Activated T-helper 17 cell treated with anti-CD3 and anti-CD28 coated beads, Interleukin-2, amount 50 U/mL, for 72 hours (primary cell): Measurements from ENCODE around the gene SESN1. TPM values are rescaled to one million over a fixed set of nuclear protein-coding genes. Genes with fewer than 3 reads are reported as not detected.
A peak's percentile ranks its signal among the peaks of the same experiment; 100 is the strongest.

Experiments used
- ATAC-seq: fragments of 150-1000 bp; cut with Tn5 transposase; replicated peaks from 2 replicates; pipeline ENCODE4 v1.10.0; 2021; ENCODE audit warnings: mild to moderate bottlenecking, moderate library complexity
- H3K27ac Mint-ChIP-seq: one replicate; pipeline ENCODE4 v1.8.0; 2022; ENCODE audit warnings: mixed read lengths
- H3K27me3 Mint-ChIP-seq: one replicate; pipeline ENCODE4 v1.8.0; 2022; ENCODE audit warnings: mixed read lengths
- H3K36me3 Mint-ChIP-seq: one replicate; pipeline ENCODE4 v1.8.0; 2022; ENCODE audit warnings: low read depth, mild to moderate bottlenecking, mixed read lengths
- H3K4me1 Mint-ChIP-seq: one replicate; pipeline ENCODE4 v1.8.0; 2022; ENCODE audit warnings: mixed read lengths
- H3K4me3 Mint-ChIP-seq: one replicate; pipeline ENCODE4 v1.8.0; 2022; ENCODE audit warnings: mild to moderate bottlenecking, mixed read lengths
- H3K9me3 Mint-ChIP-seq: one replicate; pipeline ENCODE4 v1.8.0; 2022; ENCODE audit warnings: mixed read lengths
- total RNA-seq, 2 donors: library from RNA; stranded (reverse); gene quantifications; one replicate each; pipeline ENCODE4 v1.2.3, GENCODE V29; 2022

Gene SESN1
- total RNA-seq, 2 donors from 2014 or later: 9.8 to 23.0 TPM

- no peaks in the 10 kb centered on the region for H3K27me3 Mint-ChIP-seq
- H3K4me3 Mint-ChIP-seq: peak overlapping the region; percentile 50
- peak; percentile 65 for ATAC-seq
- peak overlapping the region; percentile 4 for H3K27ac Mint-ChIP-seq
- no peaks in the 10 kb centered on the region for H3K36me3 Mint-ChIP-seq
- no peaks in the 10 kb centered on the region for H3K9me3 Mint-ChIP-seq
- H3K4me1 Mint-ChIP-seq: peaks cover 15% of the 10 kb centered on the region
Measured at GRCh38 chr6:109019911-109020310, 74.7 kb downstream of the SESN1 start.

GRCh38 chr6:109015176-109015575 is 79.5 kb downstream of the SESN1 start:
- peak; percentile 23 for ATAC-seq
- Mint-ChIP-seq H3K4me3 (peak overlapping the region; percentile 40), H3K27me3 (no peaks in the 10 kb centered on the region), H3K4me1 (peaks cover 39% of the 10 kb centered on the region), H3K9me3 (no peaks in the 10 kb centered on the region), H3K36me3 (no peaks in the 10 kb centered on the region), H3K27ac (peak overlapping the region; percentile 92)

GRCh38 chr6:109014606-109015005 is 80.0 kb downstream of the SESN1 start:
- peak overlapping the region; percentile 40 for H3K4me3 Mint-ChIP-seq
- peaks cover 39% of the 10 kb centered on the region for H3K4me1 Mint-ChIP-seq
- H3K36me3 Mint-ChIP-seq: no peaks in the 10 kb centered on the region
- no peaks in the 10 kb centered on the region for H3K27me3 Mint-ChIP-seq
- no peak for ATAC-seq
- H3K27ac Mint-ChIP-seq: peak overlapping the region; percentile 92
- H3K9me3 Mint-ChIP-seq: no peaks in the 10 kb centered on the region

GRCh38 chr6:109013656-109014305 is 80.9 kb downstream of the SESN1 start:
- Mint-ChIP-seq H3K9me3 (no peaks in the 10 kb centered on the region), H3K4me1 (peaks cover 34% of the 10 kb centered on the region), H3K4me3 (peak overlapping the region; percentile 40), H3K27me3 (no peaks in the 10 kb centered on the region), H3K36me3 (no peaks in the 10 kb centered on the region), H3K27ac (peak overlapping the region; percentile 92)
- peak; percentile 6 for ATAC-seq

GRCh38 chr6:109010705-109011102 is 83.9 kb downstream of the SESN1 start:
- H3K4me1 Mint-ChIP-seq: peaks cover 55% of the 10 kb centered on the region
- peak overlapping the region; percentile 92 for H3K27ac Mint-ChIP-seq
- H3K27me3 Mint-ChIP-seq: no peaks in the 10 kb centered on the region
- H3K4me3 Mint-ChIP-seq: peak overlapping the region; percentile 90
- H3K36me3 Mint-ChIP-seq: peaks cover 16% of the 10 kb centered on the region
- ATAC-seq: no peak
- no peaks in the 10 kb centered on the region for H3K9me3 Mint-ChIP-seq

GRCh38 chr6:109009962-109010704 is 84.5 kb downstream of the SESN1 start:
- no peak for ATAC-seq
- Mint-ChIP-seq H3K27ac (peak overlapping the region; percentile 92), H3K9me3 (no peaks in the 10 kb centered on the region), H3K27me3 (no peaks in the 10 kb centered on the region), H3K4me3 (peak overlapping the region; percentile 90), H3K4me1 (peaks cover 52% of the 10 kb centered on the region), H3K36me3 (peaks cover 16% of the 10 kb centered on the region)

- Mint-ChIP-seq H3K36me3 (peaks cover 16% of the 10 kb centered on the region), H3K9me3 (no peaks in the 10 kb centered on the region), H3K27ac (peak overlapping the region; percentile 92), H3K27me3 (no peaks in the 10 kb centered on the region), H3K4me1 (peaks cover 50% of the 10 kb centered on the region), H3K4me3 (peak overlapping the region; percentile 90)
- peak; percentile 90 for ATAC-seq
Measured at GRCh38 chr6:109009236-109009961, 85.2 kb downstream of the SESN1 start.

- Mint-ChIP-seq H3K27ac (peak overlapping the region; percentile 90), H3K4me1 (peaks cover 45% of the 10 kb centered on the region), H3K9me3 (no peaks in the 10 kb centered on the region), H3K36me3 (peaks cover 16% of the 10 kb centered on the region), H3K27me3 (no peaks in the 10 kb centered on the region), H3K4me3 (peak overlapping the region; percentile 90)
- ATAC-seq: peak; percentile 45
Measured at GRCh38 chr6:109008537-109009235, 86.0 kb downstream of the SESN1 start.

- Mint-ChIP-seq H3K4me1 (peaks cover 39% of the 10 kb centered on the region), H3K4me3 (peak overlapping the region; percentile 90), H3K27ac (peak overlapping the region; percentile 90), H3K27me3 (no peaks in the 10 kb centered on the region), H3K36me3 (peaks cover 16% of the 10 kb centered on the region), H3K9me3 (no peaks in the 10 kb centered on the region)
- ATAC-seq: peak; percentile 23
Measured at GRCh38 chr6:109008054-109008453, 86.6 kb downstream of the SESN1 start.

GRCh38 chr6:109007521-109007920 is 87.1 kb downstream of the SESN1 start:
- H3K27me3 Mint-ChIP-seq: no peaks in the 10 kb centered on the region
- peak overlapping the region; percentile 90 for H3K27ac Mint-ChIP-seq
- peaks cover 19% of the 10 kb centered on the region for H3K36me3 Mint-ChIP-seq
- peak overlapping the region; percentile 90 for H3K4me3 Mint-ChIP-seq
- no peak for ATAC-seq
- H3K9me3 Mint-ChIP-seq: no peaks in the 10 kb centered on the region
- H3K4me1 Mint-ChIP-seq: peaks cover 34% of the 10 kb centered on the region

GRCh38 chr6:109006818-109007217 is 87.8 kb downstream of the SESN1 start:
- no peak for ATAC-seq
- Mint-ChIP-seq H3K36me3 (peaks cover 26% of the 10 kb centered on the region), H3K27ac (peak overlapping the region; percentile 90), H3K27me3 (no peaks in the 10 kb centered on the region), H3K4me3 (peak overlapping the region; percentile 90), H3K4me1 (peaks cover 38% of the 10 kb centered on the region), H3K9me3 (no peaks in the 10 kb centered on the region)

- H3K4me3 Mint-ChIP-seq: peak overlapping the region; percentile 48
- no peaks in the 10 kb centered on the region for H3K9me3 Mint-ChIP-seq
- peaks cover 58% of the 10 kb centered on the region for H3K36me3 Mint-ChIP-seq
- peaks cover 31% of the 10 kb centered on the region for H3K4me1 Mint-ChIP-seq
- H3K27ac Mint-ChIP-seq: no peak overlapping the region
- H3K27me3 Mint-ChIP-seq: no peaks in the 10 kb centered on the region
- ATAC-seq: no peak
Measured at GRCh38 chr6:109002882-109003281, 91.8 kb downstream of the SESN1 start.

- Mint-ChIP-seq H3K27ac (peak overlapping the region; percentile 46), H3K36me3 (peaks cover 60% of the 10 kb centered on the region), H3K4me3 (peak overlapping the region; percentile 48), H3K27me3 (no peaks in the 10 kb centered on the region), H3K4me1 (peaks cover 25% of the 10 kb centered on the region), H3K9me3 (no peaks in the 10 kb centered on the region)
- peak; percentile 46 for ATAC-seq
Measured at GRCh38 chr6:109002051-109002697, 92.5 kb downstream of the SESN1 start.
